OCI-LY1 (cell line): ENCODE measurements around the gene ZNF613.

ENCODE experiments used
- EZH2 ChIP-seq: fragments of 200-600 bp; sonication (generic), shearing (Covaris generic); IDR thresholded peaks from 2 replicates; pipeline ENCODE4 v1.8.0; 2017; ENCODE audit warnings: borderline replicate concordance, mixed run types, mild to moderate bottlenecking, antibody characterized with exemption, low read length, moderate library complexity, mixed read lengths
- TF ChIP-seq, protein P1 (sequence below): fragments of 200-600 bp; sonication (generic), shearing (Covaris generic); IDR thresholded peaks from 2 replicates; pipeline ENCODE4 v1.5.1; 2017; ENCODE audit warnings: mild to moderate bottlenecking, antibody characterized with exemption, low read length, moderate library complexity, mixed read lengths

DNA sequence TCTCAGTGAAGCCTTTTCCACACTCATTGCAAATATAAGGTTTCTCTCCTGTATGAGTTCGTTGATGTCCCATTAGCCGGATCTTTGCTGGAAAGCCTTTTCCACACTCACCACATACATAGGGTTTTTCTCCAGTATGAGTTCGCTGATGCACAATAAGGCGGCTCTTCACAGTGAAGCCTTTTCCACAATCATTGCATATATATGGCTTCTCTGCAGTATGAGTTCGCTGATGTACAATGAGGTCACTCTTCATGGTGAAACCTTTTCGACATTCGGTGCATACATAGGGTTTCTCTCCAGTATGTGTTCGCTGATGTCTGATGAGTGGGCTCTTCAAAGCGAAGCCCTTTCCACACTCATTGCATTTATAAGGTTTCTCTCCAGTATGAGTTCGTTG is 66.2 kb downstream of the ZNF613 start:
- TF ChIP-seq, protein P1, sequence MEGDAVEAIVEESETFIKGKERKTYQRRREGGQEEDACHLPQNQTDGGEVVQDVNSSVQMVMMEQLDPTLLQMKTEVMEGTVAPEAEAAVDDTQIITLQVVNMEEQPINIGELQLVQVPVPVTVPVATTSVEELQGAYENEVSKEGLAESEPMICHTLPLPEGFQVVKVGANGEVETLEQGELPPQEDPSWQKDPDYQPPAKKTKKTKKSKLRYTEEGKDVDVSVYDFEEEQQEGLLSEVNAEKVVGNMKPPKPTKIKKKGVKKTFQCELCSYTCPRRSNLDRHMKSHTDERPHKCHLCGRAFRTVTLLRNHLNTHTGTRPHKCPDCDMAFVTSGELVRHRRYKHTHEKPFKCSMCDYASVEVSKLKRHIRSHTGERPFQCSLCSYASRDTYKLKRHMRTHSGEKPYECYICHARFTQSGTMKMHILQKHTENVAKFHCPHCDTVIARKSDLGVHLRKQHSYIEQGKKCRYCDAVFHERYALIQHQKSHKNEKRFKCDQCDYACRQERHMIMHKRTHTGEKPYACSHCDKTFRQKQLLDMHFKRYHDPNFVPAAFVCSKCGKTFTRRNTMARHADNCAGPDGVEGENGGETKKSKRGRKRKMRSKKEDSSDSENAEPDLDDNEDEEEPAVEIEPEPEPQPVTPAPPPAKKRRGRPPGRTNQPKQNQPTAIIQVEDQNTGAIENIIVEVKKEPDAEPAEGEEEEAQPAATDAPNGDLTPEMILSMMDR, result no peak
- TF ChIP-seq EZH2, result no peak
